Measurements from ENCODE around the gene ATP2B3. TPM values are rescaled to one million over a fixed set of nuclear protein-coding genes. Genes with fewer than 3 reads are reported as not detected.

ATP2B3 gene
- total RNA-seq, 1 donor from 2014 or later: 0.10 TPM

DNA sequence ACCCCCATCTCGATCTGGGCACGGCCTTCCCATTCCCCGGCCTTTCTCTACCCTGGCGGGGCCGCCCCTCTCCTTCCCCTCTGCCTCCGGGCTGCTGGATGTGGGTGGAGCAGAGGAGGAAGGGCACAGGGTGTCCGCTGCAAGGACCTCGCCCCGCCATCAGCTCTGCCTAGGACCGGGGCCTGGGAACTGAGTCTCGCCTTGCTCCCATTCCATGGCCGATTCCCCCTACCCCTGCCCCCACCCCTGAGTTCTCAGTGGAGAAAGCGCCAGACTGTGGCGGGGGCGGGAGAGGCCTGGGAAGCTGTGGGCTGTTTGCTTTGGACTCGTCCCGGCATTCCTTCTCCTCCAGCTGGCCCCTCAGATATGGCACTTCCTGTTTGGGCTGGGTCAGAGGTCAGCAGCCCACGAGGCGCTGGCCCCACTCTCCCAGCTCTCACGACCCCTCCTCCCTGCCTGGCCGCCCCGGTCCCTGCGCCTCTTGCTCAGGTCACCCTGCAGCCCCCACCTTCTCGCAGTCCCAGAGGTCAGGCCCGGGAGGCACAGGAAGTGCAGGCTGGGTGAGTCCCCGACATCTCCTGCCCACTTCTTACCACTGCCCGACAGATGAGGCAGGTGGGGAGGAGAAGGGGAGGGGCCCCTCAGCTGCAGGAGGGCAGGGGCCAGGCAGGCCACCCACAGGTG is 29.1 kb upstream of the ATP2B3 start:
- no peaks in the 10 kb centered on the region for H3K9me3 Mint-ChIP-seq (ENCODE audit: unreplicated experiment)

DNA sequence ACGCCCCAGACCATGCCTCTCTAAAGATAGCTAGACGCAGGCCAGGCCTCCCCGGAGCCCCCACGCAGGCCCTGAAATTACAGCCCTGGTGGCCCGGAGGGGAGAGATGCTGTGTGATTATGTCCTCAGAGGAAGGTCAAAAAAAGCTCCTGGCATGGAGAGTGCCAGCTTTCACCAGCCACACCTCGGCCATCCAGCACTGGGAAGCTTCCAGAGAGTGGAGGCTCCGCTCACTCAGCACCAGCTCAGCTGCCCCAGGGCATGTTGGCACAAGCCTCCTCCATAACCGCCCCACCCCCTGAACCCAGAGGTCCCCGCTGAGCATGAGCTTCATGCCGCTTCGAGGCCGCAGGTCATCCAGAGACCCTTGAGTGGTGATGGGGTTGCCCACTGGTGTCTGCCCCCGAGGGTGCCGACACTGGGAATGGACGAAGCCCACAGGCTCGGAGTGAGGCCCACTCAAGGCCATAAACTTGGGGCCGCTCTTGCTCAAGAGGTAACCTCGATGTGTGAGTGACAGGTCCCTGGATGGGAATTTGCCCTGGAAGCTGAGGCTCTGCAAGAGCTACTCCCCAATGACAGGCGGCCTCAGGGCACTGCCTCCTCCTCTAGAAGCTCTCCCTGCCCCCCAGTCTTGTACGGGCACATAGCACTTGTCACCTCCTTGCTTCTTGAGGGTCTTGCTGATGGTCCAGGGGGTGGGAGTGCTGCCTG is 27.1 kb upstream of the ATP2B3 start:
- Mint-ChIP-seq H3K4me1 (ENCODE audit: unreplicated experiment) (peaks cover 32% of the 10 kb centered on the region), H3K27ac (ENCODE audit: unreplicated experiment) (no peak overlapping the region), H3K4me3 (ENCODE audit: unreplicated experiment) (no peak overlapping the region), H3K36me3 (ENCODE audit: low read depth, unreplicated experiment) (no peaks in the 10 kb centered on the region), H3K9me3 (ENCODE audit: unreplicated experiment) (no peaks in the 10 kb centered on the region), H3K27me3 (ENCODE audit: unreplicated experiment) (peaks cover 4% of the 10 kb centered on the region)
- TF ChIP-seq, protein P1, sequence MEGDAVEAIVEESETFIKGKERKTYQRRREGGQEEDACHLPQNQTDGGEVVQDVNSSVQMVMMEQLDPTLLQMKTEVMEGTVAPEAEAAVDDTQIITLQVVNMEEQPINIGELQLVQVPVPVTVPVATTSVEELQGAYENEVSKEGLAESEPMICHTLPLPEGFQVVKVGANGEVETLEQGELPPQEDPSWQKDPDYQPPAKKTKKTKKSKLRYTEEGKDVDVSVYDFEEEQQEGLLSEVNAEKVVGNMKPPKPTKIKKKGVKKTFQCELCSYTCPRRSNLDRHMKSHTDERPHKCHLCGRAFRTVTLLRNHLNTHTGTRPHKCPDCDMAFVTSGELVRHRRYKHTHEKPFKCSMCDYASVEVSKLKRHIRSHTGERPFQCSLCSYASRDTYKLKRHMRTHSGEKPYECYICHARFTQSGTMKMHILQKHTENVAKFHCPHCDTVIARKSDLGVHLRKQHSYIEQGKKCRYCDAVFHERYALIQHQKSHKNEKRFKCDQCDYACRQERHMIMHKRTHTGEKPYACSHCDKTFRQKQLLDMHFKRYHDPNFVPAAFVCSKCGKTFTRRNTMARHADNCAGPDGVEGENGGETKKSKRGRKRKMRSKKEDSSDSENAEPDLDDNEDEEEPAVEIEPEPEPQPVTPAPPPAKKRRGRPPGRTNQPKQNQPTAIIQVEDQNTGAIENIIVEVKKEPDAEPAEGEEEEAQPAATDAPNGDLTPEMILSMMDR (IDR thresholded peaks at IDR 0.05; ENCODE audit: unreplicated experiment): no peak
- DNase-seq (ENCODE audit: low spot score): no peak

More for the DNA sequence above, 29.1 kb upstream of the ATP2B3 start:
- H3K36me3 Mint-ChIP-seq (ENCODE audit: low read depth, unreplicated experiment): no peaks in the 10 kb centered on the region
- H3K27me3 Mint-ChIP-seq (ENCODE audit: unreplicated experiment): peaks cover 4% of the 10 kb centered on the region
- no peak overlapping the region for H3K4me3 Mint-ChIP-seq (ENCODE audit: unreplicated experiment)
- TF ChIP-seq, protein P1 (IDR thresholded peaks at IDR 0.05; ENCODE audit: unreplicated experiment): no peak
- peaks cover 26% of the 10 kb centered on the region for H3K4me1 Mint-ChIP-seq (ENCODE audit: unreplicated experiment)
- peak; percentile 52 for DNase-seq (ENCODE audit: low spot score)
- H3K27ac Mint-ChIP-seq (ENCODE audit: unreplicated experiment): peak overlapping the region; percentile 80

DNA sequence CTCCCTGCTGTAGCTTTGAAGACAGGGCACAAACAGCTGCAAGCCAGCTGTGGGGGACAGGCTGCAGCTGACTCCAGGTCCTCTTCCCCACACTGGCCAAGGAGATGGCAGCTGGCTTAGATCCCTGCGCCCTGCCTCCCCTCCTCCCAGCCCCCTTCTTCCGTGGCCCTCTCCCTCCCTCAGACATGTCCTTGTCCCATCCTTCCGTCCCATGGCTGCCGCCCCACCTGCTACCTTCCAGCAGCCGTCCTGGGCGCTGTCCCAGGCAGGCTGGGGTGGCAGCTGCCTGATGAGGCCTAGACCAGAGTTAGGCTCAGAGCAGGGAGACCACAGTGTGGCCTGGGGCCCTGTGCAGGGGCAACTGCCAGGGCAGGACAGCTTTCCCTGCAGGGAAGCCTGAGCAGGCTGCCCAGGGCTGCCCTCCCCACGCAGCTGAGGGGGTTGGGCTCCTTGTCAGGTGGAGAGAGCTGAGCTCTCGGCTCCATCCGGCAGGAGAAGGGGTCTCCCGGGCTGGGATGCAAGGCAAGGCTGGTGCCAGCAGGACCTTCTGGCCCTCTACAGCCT is 26.0 kb upstream of the ATP2B3 start:
- H3K4me1 Mint-ChIP-seq (ENCODE audit: unreplicated experiment): peaks cover 32% of the 10 kb centered on the region

DNA sequence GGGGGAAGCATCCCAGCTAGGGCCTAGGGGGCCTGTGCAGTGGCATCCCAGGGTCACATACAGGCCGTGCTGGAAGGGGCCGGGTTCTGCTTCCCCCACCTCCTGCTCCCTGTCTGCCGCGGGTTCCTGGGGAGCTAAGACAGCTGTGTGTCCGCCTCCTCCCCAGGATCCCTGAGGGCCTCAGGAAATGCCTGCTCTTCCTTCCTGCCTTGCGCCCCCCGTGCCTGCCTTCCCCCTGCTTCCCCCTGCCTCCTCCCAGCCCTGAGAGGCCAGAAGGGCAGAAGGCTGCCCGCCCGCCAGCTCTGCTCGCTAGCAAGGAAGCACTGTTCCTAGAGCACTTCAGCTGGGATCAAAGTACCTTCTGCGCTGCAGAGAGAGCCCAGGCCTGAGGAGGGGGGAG is 25.5 kb upstream of the ATP2B3 start:
- TF ChIP-seq, protein P1 (IDR thresholded peaks at IDR 0.05; ENCODE audit: unreplicated experiment): no peak
- Mint-ChIP-seq H3K4me1 (ENCODE audit: unreplicated experiment) (peaks cover 32% of the 10 kb centered on the region), H3K27me3 (ENCODE audit: unreplicated experiment) (peaks cover 4% of the 10 kb centered on the region), H3K36me3 (ENCODE audit: low read depth, unreplicated experiment) (no peaks in the 10 kb centered on the region), H3K27ac (ENCODE audit: unreplicated experiment) (no peak overlapping the region), H3K9me3 (ENCODE audit: unreplicated experiment) (no peaks in the 10 kb centered on the region), H3K4me3 (ENCODE audit: unreplicated experiment) (no peak overlapping the region)
- DNase-seq (ENCODE audit: low spot score): peak; percentile 54

More for the DNA sequence above, 26.0 kb upstream of the ATP2B3 start:
- H3K4me3 Mint-ChIP-seq (ENCODE audit: unreplicated experiment): no peak overlapping the region
- no peak overlapping the region for H3K27ac Mint-ChIP-seq (ENCODE audit: unreplicated experiment)
- no peaks in the 10 kb centered on the region for H3K36me3 Mint-ChIP-seq (ENCODE audit: low read depth, unreplicated experiment)
- H3K9me3 Mint-ChIP-seq (ENCODE audit: unreplicated experiment): no peaks in the 10 kb centered on the region
- TF ChIP-seq, protein P1 (IDR thresholded peaks at IDR 0.05; ENCODE audit: unreplicated experiment): no peak
- DNase-seq (ENCODE audit: low spot score): no peak
- H3K27me3 Mint-ChIP-seq (ENCODE audit: unreplicated experiment): peaks cover 4% of the 10 kb centered on the region

DNA sequence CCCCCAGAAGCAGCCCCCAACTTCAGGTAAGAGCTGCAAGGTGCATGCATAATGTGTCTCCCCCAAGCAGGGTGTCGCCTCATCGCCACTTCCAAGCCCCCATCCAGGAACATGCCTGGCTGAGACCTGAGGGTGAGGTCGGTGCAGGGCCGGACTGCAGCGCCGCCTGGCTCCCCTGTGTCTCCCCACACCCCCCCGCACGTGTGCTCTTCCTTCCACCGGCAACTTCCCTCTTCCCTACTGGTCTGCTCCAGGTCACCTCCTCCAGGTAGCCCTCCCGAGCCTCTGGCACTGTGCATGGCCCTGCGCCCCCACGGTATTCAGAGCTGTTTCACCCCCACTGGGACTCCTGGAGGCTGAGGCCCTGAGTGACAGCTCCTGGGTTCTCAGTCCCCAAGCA is 24.9 kb upstream of the ATP2B3 start:
- Mint-ChIP-seq H3K27me3 (ENCODE audit: unreplicated experiment) (peaks cover 4% of the 10 kb centered on the region), H3K36me3 (ENCODE audit: low read depth, unreplicated experiment) (no peaks in the 10 kb centered on the region), H3K4me1 (ENCODE audit: unreplicated experiment) (peaks cover 30% of the 10 kb centered on the region), H3K9me3 (ENCODE audit: unreplicated experiment) (no peaks in the 10 kb centered on the region), H3K27ac (ENCODE audit: unreplicated experiment) (no peak overlapping the region), H3K4me3 (ENCODE audit: unreplicated experiment) (no peak overlapping the region)
- DNase-seq (ENCODE audit: low spot score): no peak
- TF ChIP-seq, protein P1 (IDR thresholded peaks at IDR 0.05; ENCODE audit: unreplicated experiment): no peak
